Neuronal stem cell (in vitro differentiated cells): ENCODE data around the gene IGSF3.

Experiments used
- DNase-seq: peaks from one replicate; pipeline ENCODE4 v3.0.0-alpha.2; 2013; ENCODE audit warnings: low spot score
- H2AFZ ChIP-seq: one replicate; pipeline ENCODE4 v1.6.1; 2013; ENCODE audit warnings: mild to moderate bottlenecking, low read length, inconsistent platforms
- H2AK5ac ChIP-seq: 2 replicates; pipeline ENCODE4 v1.6.1; 2013; ENCODE audit warnings: low read depth, mild to moderate bottlenecking, inconsistent platforms, low read length, moderate library complexity, mixed read lengths
- H2BK120ac ChIP-seq: 2 replicates; pipeline ENCODE4 v1.6.1; 2013; ENCODE audit warnings: low read depth, mild to moderate bottlenecking, inconsistent platforms, low read length, moderate library complexity, mixed read lengths
- H2BK12ac ChIP-seq: one replicate; pipeline ENCODE4 v1.6.1; 2013; ENCODE audit warnings: low read length, inconsistent platforms
- H2BK15ac ChIP-seq: 2 replicates; pipeline ENCODE4 v1.6.1; 2013; ENCODE audit warnings: mild to moderate bottlenecking, low read length, inconsistent platforms, mixed read lengths
- H2BK5ac ChIP-seq: one replicate; pipeline ENCODE4 v1.6.1; 2013; ENCODE audit warnings: inconsistent platforms, mild to moderate bottlenecking, low read length, moderate library complexity
- H3K14ac ChIP-seq: one replicate; pipeline ENCODE4 v1.6.1; 2013; ENCODE audit warnings: low read length, inconsistent platforms
- H3K18ac ChIP-seq: 2 replicates; pipeline ENCODE4 v1.6.1; 2013; ENCODE audit warnings: low read length, inconsistent platforms
- H3K23ac ChIP-seq: 2 replicates; pipeline ENCODE4 v1.6.1; 2013; ENCODE audit warnings: low read depth, mild to moderate bottlenecking, mixed read lengths, low read length, inconsistent platforms; ENCODE audit not compliant: poor library complexity
- H3K27ac ChIP-seq: replicated peaks from 3 replicates; pipeline ENCODE4 v1.5.1; 2013; ENCODE audit warnings: low read length, inconsistent platforms
- H3K27me3 ChIP-seq, 3 experiments: 2 replicates each; pipeline ENCODE4 v1.6.1; 2013; ENCODE audit warnings: low read length in 3 of 3, mild to moderate bottlenecking in 2 of 3, inconsistent platforms in 1 of 3, low read depth in 1 of 3, mixed read lengths in 1 of 3, moderate library complexity in 1 of 3; ENCODE audit not compliant: control insufficient read depth in 3 of 3, insufficient read depth in 3 of 3
- H3K36me3 ChIP-seq, 2 donors: replicated peaks in 1 of 2; 2 replicates each; pipeline ENCODE4 v1.6.1; 2013; ENCODE audit warnings: low read length in 2 of 2; ENCODE audit not compliant: control insufficient read depth in 2 of 2, insufficient read depth in 2 of 2
- H3K4ac ChIP-seq: 2 replicates; pipeline ENCODE4 v1.6.1; 2013; ENCODE audit warnings: inconsistent platforms, mild to moderate bottlenecking, low read length, moderate library complexity
- H3K4me1 ChIP-seq, 2 donors: 1 replicate in 1 of 2; 2 replicates in 1 of 2; pipeline ENCODE4 v1.6.1; 2013; ENCODE audit warnings: low read length in 2 of 2, low read depth in 1 of 2; ENCODE audit not compliant: control insufficient read depth in 2 of 2, insufficient read depth in 1 of 2
- H3K4me2 ChIP-seq: one replicate; pipeline ENCODE4 v1.6.1; 2013; ENCODE audit warnings: mild to moderate bottlenecking, low read length, inconsistent platforms; ENCODE audit not compliant: insufficient read depth, poor library complexity, severe bottlenecking
- H3K4me3 ChIP-seq, 2 donors: 2 replicates each; pipeline ENCODE4 v1.5.1; 2013; ENCODE audit warnings: low read length in 2 of 2, mild to moderate bottlenecking in 2 of 2, inconsistent platforms in 1 of 2, moderate library complexity in 1 of 2
- H3K79me1 ChIP-seq: one replicate; pipeline ENCODE4 v1.6.1; 2013; ENCODE audit warnings: low read depth, mild to moderate bottlenecking, inconsistent platforms, low read length, moderate library complexity
- H3K9ac ChIP-seq: one replicate; pipeline ENCODE4 v1.6.1; 2013; ENCODE audit warnings: mild to moderate bottlenecking, low read depth, low read length, inconsistent platforms; ENCODE audit not compliant: poor library complexity
- H3K9me3 ChIP-seq, 2 donors: replicated peaks in 1 of 2; 2 replicates each; pipeline versions ENCODE3 to v1.6.1; 2013; ENCODE audit warnings: low read length in 2 of 2, mild to moderate bottlenecking in 2 of 2, inconsistent platforms in 1 of 2, low read depth in 1 of 2, mixed read lengths in 1 of 2, moderate library complexity in 1 of 2; ENCODE audit not compliant: control insufficient read depth in 2 of 2, insufficient read depth in 1 of 2
- H4K8ac ChIP-seq: one replicate; pipeline ENCODE4 v1.6.1; 2013; ENCODE audit warnings: low read depth, mild to moderate bottlenecking, inconsistent platforms, low read length, moderate library complexity
- H4K91ac ChIP-seq: one replicate; pipeline ENCODE4 v1.6.1; 2013; ENCODE audit warnings: low read length, low read depth, mild to moderate bottlenecking, inconsistent platforms; ENCODE audit not compliant: poor library complexity
- WGBS, 2 donors: extraction: QIAGEN DNeasy Blood & Tissue Kit; methylation state at CpG; one replicate each; pipeline ENCODE4 v1.1.7; 2013; ENCODE audit warnings: missing lambda C conversion rate in 2 of 2, mixed read lengths in 1 of 2; ENCODE audit not compliant: insufficient read length in 2 of 2, insufficient replicate concordance in 1 of 2; ENCODE audit errors: extremely low coverage in 2 of 2; 5-methylcytosine and 5-hydroxymethylcytosine counted together

Gene IGSF3

DNA sequence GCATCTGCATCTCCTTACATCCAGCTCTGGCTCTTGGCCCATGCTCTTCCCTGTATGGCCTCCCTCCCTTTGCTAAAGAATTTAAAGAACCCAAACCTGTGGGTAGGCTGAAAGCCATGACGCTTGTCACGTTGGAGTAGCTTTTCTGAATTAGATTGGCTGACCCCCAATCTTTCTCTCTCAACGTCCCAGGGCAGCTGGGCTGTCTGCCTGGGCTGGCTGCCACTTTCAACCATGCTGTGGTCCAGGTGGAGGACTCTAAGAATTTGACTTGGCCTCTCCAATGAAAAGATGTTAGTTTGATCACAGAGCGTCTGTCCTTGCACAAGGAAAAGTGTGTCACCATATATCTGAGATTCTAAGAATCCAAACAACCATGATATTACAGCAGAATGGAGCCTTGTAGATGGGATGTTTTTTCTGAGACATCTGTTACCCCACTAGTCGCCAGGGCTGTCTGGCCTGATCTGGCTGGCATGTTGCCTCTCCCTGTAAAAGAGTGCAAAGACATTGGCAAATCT, 6.5 kb upstream of the IGSF3 start:
- no peaks in the 10 kb centered on the region for H3K9me3 ChIP-seq
- no peak overlapping the region for H2BK5ac ChIP-seq
- DNase-seq, result no peak
- no peak overlapping the region for H3K18ac ChIP-seq
- WGBS, 2 donors, result no CpG with 5 or more reads among the region's 5 CpGs
- H3K4me3 ChIP-seq, result no peak overlapping the region
- H3K4ac ChIP-seq, result no peak overlapping the region
- no peak overlapping the region for H3K4me2 ChIP-seq
- peaks cover 0 to 16% (median 0%) of the 10 kb centered on the region in 3 experiments for H3K27me3 ChIP-seq
- H3K27ac ChIP-seq, result no peak overlapping the region
- no peaks in the 10 kb centered on the region for H3K36me3 ChIP-seq
- H3K14ac ChIP-seq, result no peak overlapping the region
- no peak overlapping the region for H2AFZ ChIP-seq
- H2AK5ac ChIP-seq, result no peak overlapping the region
- no peaks in the 10 kb centered on the region for H3K79me1 ChIP-seq
- no peak overlapping the region for H2BK12ac ChIP-seq
- H2BK120ac ChIP-seq, result no peak overlapping the region
- no peak overlapping the region for H4K8ac ChIP-seq
- no peak overlapping the region for H3K9ac ChIP-seq
- no peak overlapping the region for H3K23ac ChIP-seq
- no peak overlapping the region for H2BK15ac ChIP-seq
- no peaks in the 10 kb centered on the region for H3K4me1 ChIP-seq
- no peak overlapping the region for H4K91ac ChIP-seq

DNA sequence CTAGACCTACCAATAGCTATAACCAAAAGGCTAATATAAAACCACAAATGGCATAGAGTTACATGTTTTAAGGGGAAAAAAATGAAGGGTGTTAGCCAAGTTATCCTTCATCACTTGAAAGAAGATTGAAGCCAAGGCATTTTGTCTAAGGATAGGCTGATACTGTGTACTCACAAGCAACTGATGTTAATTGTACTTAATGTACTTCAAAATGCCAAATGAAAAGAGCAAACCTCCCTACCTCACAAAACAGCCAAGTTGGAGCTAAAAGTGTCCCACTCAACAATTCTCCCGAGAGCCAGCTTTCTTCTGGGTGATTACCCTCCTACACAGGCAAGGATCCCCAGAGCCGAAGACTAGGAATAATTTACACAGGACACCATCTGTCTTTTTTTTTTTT, 4.4 kb upstream of the IGSF3 start:
- Histone ChIP-seq H2BK12ac (no peak overlapping the region), H3K27me3 (peaks cover 0 to 24% (median under 1%) of the 10 kb centered on the region in 3 experiments), H2BK5ac (no peak overlapping the region), H3K4me3 (no peak overlapping the region), H2BK120ac (no peak overlapping the region), H4K91ac (no peak overlapping the region), H3K79me1 (no peaks in the 10 kb centered on the region), H3K14ac (no peak overlapping the region), H2AFZ (no peak overlapping the region), H3K9me3 (no peaks in the 10 kb centered on the region), H4K8ac (no peak overlapping the region), H3K4me2 (no peak overlapping the region), H3K27ac (no peak overlapping the region), H2AK5ac (no peak overlapping the region), H3K23ac (no peak overlapping the region), H3K4ac (no peak overlapping the region), H3K4me1 (peaks cover under 1% of the 10 kb centered on the region in 2 donors), H3K18ac (no peak overlapping the region), H3K9ac (no peak overlapping the region), H2BK15ac (no peak overlapping the region), H3K36me3 (no peaks in the 10 kb centered on the region)
- WGBS, 2 donors, result no CpG with 5 or more reads among the region's 2 CpGs
- no peak for DNase-seq

DNA sequence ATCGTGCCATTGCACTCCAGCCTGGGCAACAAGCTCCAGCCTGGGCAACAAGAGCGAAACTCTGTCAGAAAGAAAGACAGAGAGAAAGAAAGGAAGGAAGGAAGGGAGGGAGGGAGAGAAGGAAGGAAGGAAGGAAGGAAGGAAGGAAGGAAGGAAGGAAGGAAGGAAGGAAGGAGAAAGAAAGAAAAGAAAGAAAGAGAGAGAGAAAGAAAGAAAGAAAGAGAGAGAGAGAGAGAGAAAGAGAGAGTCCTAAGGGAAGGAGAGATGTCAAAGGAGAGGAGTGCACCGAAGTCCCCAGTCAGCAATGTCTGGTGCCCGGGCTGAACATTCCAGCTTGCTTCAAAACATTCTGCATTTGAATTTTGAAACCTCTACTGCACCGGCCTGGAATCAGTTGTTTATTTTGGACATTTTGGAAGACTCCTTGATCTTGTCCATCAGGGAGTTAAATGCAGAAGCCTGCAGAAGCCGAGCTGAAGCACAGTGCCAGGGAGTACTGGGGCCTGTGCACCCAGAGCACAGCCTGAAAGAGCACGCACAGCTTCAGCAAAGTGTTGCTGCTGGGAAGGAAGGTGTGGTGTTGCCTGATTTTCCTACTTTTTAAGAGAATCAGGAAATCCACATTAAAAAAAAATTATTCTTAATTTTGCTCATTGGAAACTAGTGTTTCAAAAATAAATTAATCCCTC, 3.7 kb upstream of the IGSF3 start:
- Histone ChIP-seq H2AFZ (no peak overlapping the region), H3K4me1 (peaks cover 3 to 5% of the 10 kb centered on the region in 2 donors), H2BK12ac (no peak overlapping the region), H3K27ac (no peak overlapping the region), H3K14ac (no peak overlapping the region), H2AK5ac (no peak overlapping the region), H3K9me3 (no peaks in the 10 kb centered on the region), H3K36me3 (no peaks in the 10 kb centered on the region), H3K18ac (no peak overlapping the region), H3K9ac (no peak overlapping the region), H3K79me1 (no peaks in the 10 kb centered on the region), H3K23ac (no peak overlapping the region), H3K27me3 (peaks cover 0 to 31% (median 2%) of the 10 kb centered on the region in 3 experiments), H2BK5ac (no peak overlapping the region), H3K4me2 (no peak overlapping the region), H2BK15ac (no peak overlapping the region), H4K8ac (no peak overlapping the region), H3K4me3 (no peak overlapping the region), H2BK120ac (no peak overlapping the region), H4K91ac (no peak overlapping the region), H3K4ac (no peak overlapping the region)
- DNase-seq, result no peak
- no CpG with 5 or more reads among the region's 7 CpGs for WGBS, 2 donors

DNA sequence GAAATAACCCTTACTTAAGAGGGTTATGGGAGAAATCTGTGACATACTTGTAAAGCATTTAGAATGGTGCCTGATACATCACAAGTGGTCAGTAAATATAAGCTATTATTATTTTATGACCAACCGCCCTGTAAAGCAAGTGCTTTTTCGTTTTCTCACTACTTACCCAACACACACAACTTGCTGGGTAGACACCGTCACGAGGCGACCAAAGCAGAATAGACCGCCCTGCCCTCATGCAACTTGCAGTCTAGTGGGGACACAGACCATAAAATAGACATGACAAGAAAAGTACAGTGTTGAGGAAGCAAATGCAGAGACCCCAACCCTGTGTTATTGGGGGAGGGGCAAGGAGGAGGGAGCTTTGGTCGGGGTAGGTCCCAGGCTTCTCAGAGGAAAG, 744 bp upstream of the IGSF3 start:
- Histone ChIP-seq H3K14ac (no peak overlapping the region), H2BK120ac (no peak overlapping the region), H3K4me2 (peak overlapping the region; percentile 50), H3K9me3 (no peaks in the 10 kb centered on the region), H3K4me1 (peaks cover 3 to 17% of the 10 kb centered on the region in 2 donors), H3K23ac (no peak overlapping the region), H3K9ac (no peak overlapping the region), H3K4me3 (no peak overlapping the region), H2AK5ac (no peak overlapping the region), H3K36me3 (no peaks in the 10 kb centered on the region), H3K18ac (no peak overlapping the region), H3K27me3 (peaks cover 0 to 52% (median 5%) of the 10 kb centered on the region in 3 experiments), H4K91ac (no peak overlapping the region), H2BK12ac (no peak overlapping the region), H3K4ac (no peak overlapping the region), H3K79me1 (peaks cover 3% of the 10 kb centered on the region), H2AFZ (no peak overlapping the region), H4K8ac (no peak overlapping the region), H3K27ac (no peak overlapping the region), H2BK5ac (no peak overlapping the region), H2BK15ac (no peak overlapping the region)
- WGBS, 2 donors, result no CpG with 5 or more reads among the region's 7 CpGs
- DNase-seq, result no peak
